ENCODE data around the gene ALDH1A1.

The ALDH1A1 gene

GRCh38 chr9:72995131-72996024 is 42.5 kb upstream of the ALDH1A1 start:
- no peak for DNase-seq (ENCODE audit: extremely low spot score)
- ChIA-PET POLR2A (no interaction called here), CTCF (no interaction called here)
- no peak for TF ChIP-seq TARDBP (IDR thresholded peaks at IDR 0.05)
- TF ChIP-seq SP1 (IDR thresholded peaks at IDR 0.05), result no peak
- no peak for TF ChIP-seq NFRKB (IDR thresholded peaks at IDR 0.05)
- TF ChIP-seq SUZ12 (IDR thresholded peaks at IDR 0.05), result no peak
- no peak for TF ChIP-seq CTBP1 (IDR thresholded peaks at IDR 0.05; ENCODE audit: borderline replicate concordance)
- TF ChIP-seq FOXM1 (IDR thresholded peaks at IDR 0.05; ENCODE audit: borderline replicate concordance), result no peak
- TF ChIP-seq BHLHE40 (IDR thresholded peaks at IDR 0.05; ENCODE audit: borderline replicate concordance), result no peak
- TF ChIP-seq ZNF384 (IDR thresholded peaks at IDR 0.05), result no peak
- TF ChIP-seq LEF1 (IDR thresholded peaks at IDR 0.05; ENCODE audit: borderline replicate concordance), result no peak
- TF ChIP-seq ELF4 (IDR thresholded peaks at IDR 0.05), result no peak

DNA sequence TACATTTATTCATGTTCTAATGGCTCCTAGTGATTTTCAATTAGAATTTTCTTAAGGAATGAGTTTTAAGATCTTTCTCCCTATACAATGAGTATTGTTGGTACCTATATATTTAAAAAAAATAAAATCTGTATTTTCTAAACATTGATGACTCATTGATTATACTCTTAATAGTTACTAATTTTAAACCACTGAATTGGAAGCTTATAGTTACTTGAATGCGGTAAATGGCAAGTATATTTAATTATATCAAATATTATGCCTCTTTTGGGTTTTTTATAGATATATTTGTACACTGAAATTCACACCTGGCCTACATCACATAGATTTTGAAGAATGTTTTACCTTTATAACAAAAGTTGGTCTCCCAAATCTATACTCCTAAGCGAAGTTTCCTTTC is 38.9 kb upstream of the ALDH1A1 start:
- TF ChIP-seq FOXA1 (IDR thresholded peaks at IDR 0.05), result no peak
- TF ChIP-seq BHLHE40 (IDR thresholded peaks at IDR 0.05; ENCODE audit: borderline replicate concordance), result no peak
- TF ChIP-seq NFRKB (IDR thresholded peaks at IDR 0.05), result no peak
- TF ChIP-seq L3MBTL2 (conservative IDR thresholded peaks at IDR 0.05), result no peak
- no peak for TF ChIP-seq ZNF384 (IDR thresholded peaks at IDR 0.05)
- TF ChIP-seq FOXM1 (IDR thresholded peaks at IDR 0.05; ENCODE audit: borderline replicate concordance), result no peak
- TF ChIP-seq CTBP1 (IDR thresholded peaks at IDR 0.05; ENCODE audit: borderline replicate concordance), result no peak
- DNase-seq (ENCODE audit: extremely low spot score), result no peak
- ChIA-PET CTCF (no interaction called here), POLR2A (no interaction called here)

- ChIA-PET CTCF (no interaction called here), POLR2A (no interaction called here)
- TF ChIP-seq FOXK2 (IDR thresholded peaks at IDR 0.05) (no peak), FOXM1 (IDR thresholded peaks at IDR 0.05; ENCODE audit: borderline replicate concordance) (no peak), L3MBTL2 (conservative IDR thresholded peaks at IDR 0.05) (no peak), PKNOX1 (IDR thresholded peaks at IDR 0.05) (no peak), ZNF384 (IDR thresholded peaks at IDR 0.05) (no peak), BHLHE40 (IDR thresholded peaks at IDR 0.05; ENCODE audit: borderline replicate concordance) (no peak), CTBP1 (IDR thresholded peaks at IDR 0.05; ENCODE audit: borderline replicate concordance) (no peak), SUZ12 (IDR thresholded peaks at IDR 0.05) (no peak), ARNT (IDR thresholded peaks at IDR 0.05) (no peak), SP1 (IDR thresholded peaks at IDR 0.05) (no peak), TARDBP (IDR thresholded peaks at IDR 0.05) (no peak), FOXA1 (IDR thresholded peaks at IDR 0.05) (no peak), HDGF (IDR thresholded peaks at IDR 0.05; ENCODE audit: borderline replicate concordance) (no peak), LEF1 (IDR thresholded peaks at IDR 0.05; ENCODE audit: borderline replicate concordance) (no peak), NFRKB (IDR thresholded peaks at IDR 0.05) (no peak), ELF4 (IDR thresholded peaks at IDR 0.05) (no peak)
- DNase-seq (ENCODE audit: extremely low spot score), result no peak
These were observed 37.7 kb upstream of the ALDH1A1 start for GRCh38 chr9:72990397-72991182.

DNA sequence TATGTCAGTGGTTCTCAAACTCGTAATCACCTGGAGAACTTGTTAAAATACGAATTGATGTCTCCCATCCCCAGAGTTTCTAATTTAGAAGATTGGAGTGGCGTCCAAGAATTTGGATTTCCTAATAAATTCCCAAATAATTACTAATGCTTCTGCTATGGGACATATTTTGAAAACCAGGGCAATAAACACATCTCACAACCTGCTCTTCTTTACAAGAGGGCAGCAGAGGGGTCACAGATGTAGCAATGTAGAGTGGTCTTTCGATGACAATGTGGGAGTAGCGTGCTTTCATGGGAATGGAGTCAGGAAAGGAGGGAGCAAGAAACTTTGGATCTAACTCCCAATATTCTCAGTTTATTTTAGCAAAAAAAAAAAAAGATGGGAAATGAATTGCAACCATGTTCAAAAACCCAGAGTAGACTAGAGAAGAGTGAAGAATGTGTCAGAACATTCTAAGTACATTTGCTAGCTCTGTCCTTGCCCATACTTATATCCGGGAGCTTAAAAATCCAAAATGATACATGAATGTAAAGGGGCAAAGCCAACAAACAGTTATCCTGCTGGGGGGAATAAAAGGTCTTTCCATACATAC is 33.8 kb upstream of the ALDH1A1 start:
- TF ChIP-seq FOXK2 (IDR thresholded peaks at IDR 0.05), result no peak
- no peak for TF ChIP-seq PKNOX1 (IDR thresholded peaks at IDR 0.05)
- no peak for TF ChIP-seq TARDBP (IDR thresholded peaks at IDR 0.05)
- TF ChIP-seq CTBP1 (IDR thresholded peaks at IDR 0.05; ENCODE audit: borderline replicate concordance), result no peak
- no peak for TF ChIP-seq HDGF (IDR thresholded peaks at IDR 0.05; ENCODE audit: borderline replicate concordance)
- no peak for TF ChIP-seq FOXM1 (IDR thresholded peaks at IDR 0.05; ENCODE audit: borderline replicate concordance)
- no peak for TF ChIP-seq L3MBTL2 (conservative IDR thresholded peaks at IDR 0.05)
- no peak for TF ChIP-seq ELF4 (IDR thresholded peaks at IDR 0.05)
- no peak for TF ChIP-seq SUZ12 (IDR thresholded peaks at IDR 0.05)
- TF ChIP-seq SP1 (IDR thresholded peaks at IDR 0.05), result no peak
- TF ChIP-seq NFRKB (IDR thresholded peaks at IDR 0.05), result no peak
- TF ChIP-seq ARNT (IDR thresholded peaks at IDR 0.05), result no peak
- TF ChIP-seq LEF1 (IDR thresholded peaks at IDR 0.05; ENCODE audit: borderline replicate concordance), result no peak
- no peak for TF ChIP-seq ZNF384 (IDR thresholded peaks at IDR 0.05)
- TF ChIP-seq BHLHE40 (IDR thresholded peaks at IDR 0.05; ENCODE audit: borderline replicate concordance), result no peak
- no peak for TF ChIP-seq FOXA1 (IDR thresholded peaks at IDR 0.05)
- CTCF ChIA-PET, result no interaction called here
- DNase-seq (ENCODE audit: extremely low spot score), result no peak
- POLR2A ChIA-PET, result no interaction called here

- ChIA-PET CTCF (no interaction called here), POLR2A (no interaction called here)
- TF ChIP-seq SUZ12 (IDR thresholded peaks at IDR 0.05), result no peak
- no peak for TF ChIP-seq SP1 (IDR thresholded peaks at IDR 0.05)
- TF ChIP-seq CTBP1 (IDR thresholded peaks at IDR 0.05; ENCODE audit: borderline replicate concordance), result no peak
- TF ChIP-seq ZNF384 (IDR thresholded peaks at IDR 0.05), result no peak
- no peak for TF ChIP-seq BHLHE40 (IDR thresholded peaks at IDR 0.05; ENCODE audit: borderline replicate concordance)
- TF ChIP-seq ELF4 (IDR thresholded peaks at IDR 0.05), result no peak
- TF ChIP-seq TARDBP (IDR thresholded peaks at IDR 0.05), result no peak
- no peak for TF ChIP-seq L3MBTL2 (conservative IDR thresholded peaks at IDR 0.05)
- no peak for TF ChIP-seq FOXA1 (IDR thresholded peaks at IDR 0.05)
- no peak for TF ChIP-seq PKNOX1 (IDR thresholded peaks at IDR 0.05)
- TF ChIP-seq LEF1 (IDR thresholded peaks at IDR 0.05; ENCODE audit: borderline replicate concordance), result no peak
- no peak for TF ChIP-seq ARNT (IDR thresholded peaks at IDR 0.05)
- TF ChIP-seq NFRKB (IDR thresholded peaks at IDR 0.05), result no peak
- no peak for TF ChIP-seq FOXK2 (IDR thresholded peaks at IDR 0.05)
- no peak for TF ChIP-seq FOXM1 (IDR thresholded peaks at IDR 0.05; ENCODE audit: borderline replicate concordance)
- TF ChIP-seq HDGF (IDR thresholded peaks at IDR 0.05; ENCODE audit: borderline replicate concordance), result no peak
- no peak for DNase-seq (ENCODE audit: extremely low spot score)
These were observed 32.9 kb upstream of the ALDH1A1 start for GRCh38 chr9:72985746-72986145.
